ENCODE measurements around the gene RHBDL3.

DNA sequence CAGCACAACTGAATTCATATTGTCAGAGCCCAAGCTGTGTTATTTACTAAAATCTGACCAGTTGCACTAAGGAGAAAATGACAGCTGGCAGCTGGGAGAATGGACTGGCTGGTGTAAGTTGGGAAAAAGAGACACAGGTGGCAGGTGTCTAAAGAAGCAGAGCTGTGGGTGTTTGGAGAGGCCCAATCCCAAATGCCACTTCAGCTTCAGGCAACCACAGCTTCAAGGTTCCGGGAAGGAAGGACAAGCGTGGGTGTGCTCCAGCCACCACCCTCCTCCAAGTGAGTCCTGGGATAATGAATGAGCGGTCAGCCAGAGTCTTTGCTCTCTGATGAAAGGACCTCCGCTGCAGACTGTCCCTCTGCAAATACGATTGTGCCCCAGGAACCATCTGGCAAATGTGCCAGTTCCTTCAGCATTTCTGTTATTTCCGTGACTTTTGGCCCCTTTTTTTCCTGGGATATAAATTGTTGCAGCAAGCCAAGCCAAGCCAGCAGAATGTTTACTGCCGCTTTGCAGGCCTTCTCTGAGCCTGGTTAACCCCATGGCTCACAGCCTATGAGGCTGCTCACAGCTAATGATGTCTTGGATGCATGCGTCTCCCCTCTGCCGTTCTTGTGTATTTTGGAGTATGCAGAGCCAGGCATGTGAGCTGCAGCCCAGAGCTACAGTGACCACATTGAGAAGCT, 9.5 kb upstream of the RHBDL3 start:
- no peak for TF ChIP-seq EP300 (IDR thresholded peaks at IDR 0.05; ENCODE audit: low read depth)
- TF ChIP-seq CTCF (IDR thresholded peaks at IDR 0.05), result no peak
- TF ChIP-seq POLR2AphosphoS5 (IDR thresholded peaks at IDR 0.05), result no peak
